CD4-positive, alpha-beta T cell treated with Interleukin-10 for 1 hour (primary cell): Measurements from ENCODE around the gene LMAN2L.
A peak's percentile ranks its signal among the peaks of the same experiment; 100 is the strongest.
"Not testable (repeated sequence)": the region's sequence is repeated elsewhere in the genome, so short reads cannot be mapped to it uniquely, and the experiment has no call there.

Experiments
- DNase-seq: peaks from one replicate; pipeline ENCODE4 v3.0.0-alpha.2; 2020

Gene LMAN2L

DNA sequence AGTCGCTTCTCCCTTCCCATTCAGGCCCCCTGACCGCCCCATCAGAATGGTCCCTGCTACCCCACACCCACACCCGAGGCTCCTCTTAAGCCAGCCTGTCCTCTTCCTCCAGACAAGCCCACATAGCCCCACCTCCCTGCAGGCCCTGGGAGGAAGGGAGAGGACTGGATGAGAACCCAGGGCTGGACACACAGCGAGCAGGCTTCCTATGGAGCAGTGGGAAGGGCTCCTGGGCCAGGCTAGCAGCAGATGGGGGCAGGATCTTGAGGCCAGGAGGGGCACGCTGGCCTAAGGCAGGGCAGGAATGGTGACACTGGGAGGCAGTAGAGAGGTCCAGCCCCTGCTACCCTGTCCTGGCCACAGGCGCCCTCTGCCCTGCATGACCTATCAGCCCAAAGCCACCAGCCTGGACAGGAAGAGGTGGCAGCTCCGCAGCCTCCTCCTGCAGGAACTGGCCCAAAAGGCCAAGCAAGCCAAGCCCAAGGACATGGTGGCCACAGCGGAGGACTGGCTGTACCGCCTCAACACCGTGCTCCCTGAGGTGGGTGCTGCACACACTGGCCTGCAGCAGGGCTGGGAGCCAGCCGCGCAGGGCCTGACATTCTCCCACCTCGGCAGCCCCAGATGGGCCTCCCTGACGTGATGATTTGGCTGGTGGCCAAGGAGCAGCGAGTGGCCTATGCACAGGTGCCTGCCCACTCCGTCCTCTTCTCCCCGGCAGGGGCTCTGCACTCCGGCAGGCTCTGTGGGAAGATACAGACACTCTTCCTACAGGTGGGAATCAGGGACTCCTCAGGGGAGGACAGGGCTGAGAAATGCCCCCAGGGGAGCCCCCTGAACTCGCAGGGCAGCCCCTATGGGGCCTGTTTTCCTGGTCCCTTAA, 54.0 kb downstream of the LMAN2L start:
- no peak for DNase-seq

DNA sequence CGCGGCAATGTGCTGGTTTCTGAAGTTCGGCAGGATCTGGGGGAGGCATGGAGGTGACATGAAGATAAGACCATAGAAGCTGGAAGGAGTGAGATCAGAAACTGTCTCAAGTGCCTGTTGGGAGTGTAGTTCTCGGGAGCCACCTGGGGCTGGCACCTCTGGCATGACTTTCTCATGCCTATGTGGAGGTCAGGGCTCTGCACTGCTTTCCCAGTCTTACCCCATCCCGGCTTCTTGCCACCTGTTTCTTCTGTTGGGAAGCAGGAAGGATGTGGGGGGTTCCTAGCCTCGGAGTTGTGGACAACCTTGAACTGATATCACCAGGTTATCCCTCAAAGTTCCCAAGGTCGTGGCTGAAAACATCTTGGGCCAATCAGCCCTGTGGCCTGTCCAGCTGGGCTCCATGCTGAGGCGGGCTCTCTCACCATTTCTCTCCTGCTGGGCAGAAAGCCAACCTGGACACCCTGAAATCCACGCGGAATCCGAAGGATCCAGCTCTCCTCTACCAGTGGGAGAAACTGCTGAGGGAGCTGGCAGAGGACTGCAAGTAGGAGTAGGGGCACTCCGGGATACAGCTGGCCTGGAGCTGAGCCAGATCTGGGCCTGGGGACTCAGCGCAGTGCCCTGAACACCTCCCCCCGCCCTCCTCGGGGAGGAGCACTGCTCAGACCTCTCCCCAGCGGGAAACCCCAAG, 54.8 kb downstream of the LMAN2L start:
- DNase-seq: no peak

DNA sequence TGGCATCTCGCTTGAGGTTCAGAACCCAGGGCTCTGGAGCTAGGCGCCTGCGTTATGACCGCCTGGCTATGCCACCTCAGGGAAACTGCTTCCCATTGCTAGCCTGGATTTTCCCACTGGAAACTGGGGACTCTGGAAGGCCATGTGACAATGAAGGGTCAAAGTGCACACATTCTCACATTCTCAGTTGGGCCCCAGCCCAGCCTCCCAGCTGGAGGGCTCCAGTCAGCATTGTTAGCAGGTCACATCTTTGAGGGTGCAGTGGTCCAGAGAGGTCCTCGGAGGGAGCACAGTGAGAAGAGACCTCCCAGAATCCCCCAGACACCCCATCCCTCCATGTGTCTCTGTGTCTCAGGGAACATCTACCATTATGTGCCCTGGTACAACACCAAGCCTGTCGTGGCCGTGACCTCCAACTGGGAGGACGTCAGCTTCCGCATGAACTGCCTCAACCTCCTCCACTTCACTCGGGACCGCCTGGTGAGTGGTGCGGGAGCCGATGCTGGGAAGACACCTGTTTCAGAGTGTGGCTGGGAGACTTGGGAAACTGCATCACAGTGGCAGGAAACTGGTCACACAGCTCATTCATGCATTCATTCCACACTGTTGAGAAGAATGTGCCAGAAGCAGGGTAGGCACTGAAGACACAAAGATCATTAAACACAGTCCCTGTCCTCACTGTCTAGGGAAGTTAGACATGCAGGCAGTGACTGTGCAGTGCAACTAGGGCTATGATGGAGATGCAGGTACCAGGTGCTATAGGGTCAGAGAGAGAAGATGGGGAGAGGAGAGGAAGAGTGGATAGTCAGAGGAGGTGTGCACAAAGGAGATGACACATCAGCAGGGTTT, 55.7 kb downstream of the LMAN2L start:
- no peak for DNase-seq

DNA sequence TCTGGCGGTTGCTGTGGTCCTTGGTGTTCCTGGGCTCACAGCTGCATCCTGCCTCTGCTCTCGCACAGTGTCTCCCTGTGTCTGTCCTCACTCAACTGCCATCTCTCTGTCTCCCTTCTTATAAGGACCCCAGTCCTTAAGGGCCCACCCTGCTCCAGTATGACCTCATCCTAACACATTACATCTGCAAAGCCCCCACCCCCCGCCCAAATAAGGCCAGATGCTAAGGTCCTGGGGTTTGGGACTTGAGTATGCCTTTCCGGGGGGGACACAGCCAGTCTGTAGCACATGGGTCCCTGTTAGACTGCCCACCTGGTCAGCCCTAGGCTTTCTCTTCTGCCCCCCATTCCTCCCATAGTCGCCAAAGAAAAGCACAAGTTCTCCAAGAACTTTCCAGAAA, 56.6 kb downstream of the LMAN2L start:
- no peak for DNase-seq

DNA sequence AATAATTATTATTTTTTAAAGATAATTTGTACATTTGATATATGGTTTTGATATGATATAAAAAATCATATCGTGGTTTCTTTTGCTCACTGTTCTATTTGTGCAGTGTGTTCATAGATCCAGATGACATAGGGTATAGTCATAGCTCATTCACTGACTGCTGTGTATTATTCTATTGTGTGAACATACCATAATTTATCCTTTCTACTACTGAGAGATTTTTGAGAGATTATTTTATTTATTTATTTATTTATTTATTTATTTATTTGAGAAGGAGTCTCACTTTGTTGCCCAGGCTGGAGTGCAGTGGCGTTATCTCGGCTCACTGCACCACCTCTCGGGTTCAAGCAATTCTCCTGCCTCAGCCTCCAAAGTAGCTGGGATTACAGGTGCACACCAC, 58.3 kb downstream of the LMAN2L start:
- no peak for DNase-seq

DNA sequence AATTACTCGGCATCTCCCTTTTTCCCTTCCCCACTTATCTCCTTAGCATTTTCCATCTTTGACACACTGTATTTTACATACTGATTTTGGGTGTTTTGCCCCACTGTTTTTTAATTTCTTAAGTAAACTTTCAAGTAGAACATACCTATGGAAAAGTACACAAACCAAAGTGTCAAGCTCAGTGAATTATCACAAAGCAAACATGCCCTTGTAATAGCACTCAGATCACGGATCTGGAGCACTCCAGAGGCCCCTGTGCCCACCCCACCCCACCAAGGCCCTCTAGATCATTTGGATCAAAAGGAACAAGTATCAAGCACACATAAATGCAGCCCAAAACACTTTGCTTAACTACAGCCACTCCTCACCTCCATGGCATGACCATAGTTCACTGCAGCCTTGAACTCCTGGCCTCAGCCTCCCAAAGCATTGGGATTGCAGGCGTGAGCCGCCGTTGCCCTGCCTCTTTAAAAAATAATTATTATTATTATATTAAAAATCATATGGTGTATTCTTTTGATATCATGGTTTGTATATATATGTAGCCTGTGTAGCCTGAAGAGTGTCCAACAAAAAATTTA, 59.2 kb downstream of the LMAN2L start:
- DNase-seq: no peak

DNA sequence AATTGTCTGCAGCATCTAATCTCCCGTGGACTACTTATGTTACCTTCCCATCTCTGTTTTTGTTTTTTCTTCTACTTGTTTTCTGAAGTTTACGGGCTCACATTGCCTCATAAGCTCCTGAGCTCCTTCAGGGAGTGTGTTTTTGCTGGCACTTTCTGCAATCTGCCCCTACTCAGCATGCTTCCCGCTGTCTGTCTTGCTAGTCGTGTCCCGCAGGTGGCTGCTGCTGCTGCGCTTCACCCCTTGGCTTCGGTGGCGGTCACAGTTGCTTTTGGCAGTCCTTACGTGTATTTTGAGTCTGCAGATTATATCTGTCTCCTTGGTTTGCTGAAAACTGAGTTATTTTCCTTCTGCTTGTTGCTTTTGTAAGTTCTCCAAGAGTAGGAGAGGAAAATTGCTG, 60.0 kb downstream of the LMAN2L start:
- no peak for DNase-seq

DNA sequence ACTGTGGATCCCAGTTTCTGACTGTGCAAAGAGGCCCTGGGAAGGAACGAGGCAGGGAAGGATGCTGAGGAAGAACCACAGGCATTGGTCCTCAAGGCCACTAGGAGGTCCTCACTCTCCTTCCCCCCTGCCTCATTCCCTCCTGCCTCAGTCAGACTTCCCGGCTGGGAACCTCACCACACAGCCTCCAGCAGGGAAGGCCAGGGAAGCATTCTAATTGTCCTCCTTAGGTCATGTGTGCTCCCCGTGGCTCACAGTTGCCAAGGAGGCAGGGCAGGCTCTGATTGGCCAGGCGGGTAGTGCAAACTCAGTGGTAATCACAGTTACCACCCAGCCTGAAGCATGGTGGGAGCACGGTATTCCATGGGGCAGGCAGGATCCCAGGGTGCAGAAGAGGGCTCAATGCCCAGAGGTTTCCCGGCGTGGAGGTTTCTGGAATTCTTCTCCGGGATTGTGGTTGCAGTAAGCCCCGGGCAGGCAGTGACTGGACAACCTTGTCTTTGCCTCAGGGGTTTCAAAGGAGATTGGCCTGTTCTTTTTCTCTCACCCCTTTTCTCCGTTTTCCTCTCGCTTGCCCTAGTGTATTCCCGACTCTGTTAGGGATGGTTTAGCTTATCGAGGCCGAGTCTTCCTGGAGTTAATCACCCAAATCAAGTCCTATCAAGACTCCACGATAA, 70.2 kb downstream of the LMAN2L start:
- no peak for DNase-seq

DNA sequence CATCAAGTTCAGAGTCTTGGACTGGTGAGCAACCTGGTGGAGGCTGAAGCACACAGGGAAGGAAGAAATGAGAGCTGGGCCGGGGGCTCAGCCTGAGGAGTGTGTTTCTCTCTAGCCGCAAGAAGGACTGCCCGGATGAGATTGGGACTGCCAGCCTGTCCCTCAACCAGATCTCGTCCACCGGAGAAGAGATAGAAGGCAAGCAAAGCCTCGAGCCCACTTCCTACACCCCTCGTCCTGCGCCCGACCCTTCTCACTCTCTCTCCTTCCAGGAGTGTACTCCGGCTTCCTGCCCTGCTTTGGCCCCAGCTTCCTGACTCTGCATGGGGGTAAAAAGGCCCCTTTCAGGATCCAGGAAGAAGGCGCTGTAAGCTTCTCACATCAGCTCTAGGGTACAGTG, 71.1 kb downstream of the LMAN2L start:
- DNase-seq: no peak

DNA sequence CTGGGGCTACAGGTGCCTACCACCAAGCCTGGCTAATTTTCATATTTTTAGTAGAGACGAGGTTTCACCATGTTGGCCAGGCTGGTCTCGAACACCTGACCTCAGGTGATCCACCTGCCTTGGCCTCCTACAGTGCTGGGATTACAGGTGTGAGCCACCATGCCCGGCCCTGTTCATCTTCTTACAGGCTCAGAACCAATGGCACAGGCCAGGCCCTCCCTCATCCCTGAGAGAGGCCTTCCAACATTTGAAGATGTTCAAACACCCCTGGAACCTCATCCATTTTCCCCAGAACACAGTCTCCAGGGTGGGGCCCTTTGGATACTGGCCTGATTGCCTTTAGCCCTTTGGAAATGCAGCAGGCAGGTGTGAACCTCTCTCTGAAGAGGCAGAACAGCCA, 74.1 kb downstream of the LMAN2L start:
- not testable (repeated sequence) for DNase-seq

DNA sequence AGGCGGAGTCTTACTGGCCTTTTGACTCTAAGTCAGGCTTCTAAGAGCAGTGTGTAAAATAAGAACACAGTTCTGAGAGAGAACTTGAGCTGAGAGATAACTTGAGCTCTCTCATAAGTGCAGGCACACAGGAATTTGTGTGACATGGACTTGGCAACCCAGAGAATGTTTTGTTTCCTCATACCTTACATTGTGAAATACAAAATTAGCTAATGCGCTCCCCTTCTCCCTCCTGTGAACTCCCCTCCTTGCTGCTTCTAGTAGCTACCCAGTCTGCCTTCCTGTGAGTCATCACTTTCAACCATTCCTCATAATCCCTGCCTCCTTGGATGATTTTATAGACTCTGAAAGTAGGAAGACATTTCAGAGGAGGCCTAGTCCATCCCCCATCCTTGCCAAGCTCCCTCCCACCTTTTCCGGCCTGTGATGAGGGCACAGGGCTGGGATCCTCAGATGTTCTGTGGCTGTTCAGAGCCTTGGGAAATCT, 74.7 kb downstream of the LMAN2L start:
- peak; percentile 3 for DNase-seq

DNA sequence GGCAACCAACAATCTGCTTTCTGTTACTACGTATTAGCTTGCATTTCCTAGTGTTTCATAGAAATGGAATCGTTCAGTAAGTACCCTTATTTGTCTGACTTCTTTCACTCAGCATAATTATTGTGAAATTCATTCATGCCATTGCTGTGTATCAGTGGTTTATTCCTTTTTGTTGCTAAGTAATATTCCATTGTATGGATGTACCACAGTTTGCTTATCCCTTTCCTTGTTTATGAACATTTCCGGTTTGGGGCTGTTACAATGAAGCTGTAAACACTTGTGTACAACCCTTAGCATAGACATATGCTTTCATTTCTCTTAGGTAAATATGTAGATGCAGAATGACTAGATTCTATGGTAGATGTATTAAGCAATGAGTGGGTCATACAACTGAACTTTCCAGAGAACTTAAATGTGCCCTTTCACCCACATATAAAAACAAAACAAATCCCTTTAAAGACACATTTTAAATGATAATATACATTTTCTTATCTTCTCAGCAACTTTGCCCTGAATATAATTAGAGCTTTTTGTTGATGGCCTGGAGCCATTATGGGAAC, 75.4 kb downstream of the LMAN2L start:
- DNase-seq: no peak

DNA sequence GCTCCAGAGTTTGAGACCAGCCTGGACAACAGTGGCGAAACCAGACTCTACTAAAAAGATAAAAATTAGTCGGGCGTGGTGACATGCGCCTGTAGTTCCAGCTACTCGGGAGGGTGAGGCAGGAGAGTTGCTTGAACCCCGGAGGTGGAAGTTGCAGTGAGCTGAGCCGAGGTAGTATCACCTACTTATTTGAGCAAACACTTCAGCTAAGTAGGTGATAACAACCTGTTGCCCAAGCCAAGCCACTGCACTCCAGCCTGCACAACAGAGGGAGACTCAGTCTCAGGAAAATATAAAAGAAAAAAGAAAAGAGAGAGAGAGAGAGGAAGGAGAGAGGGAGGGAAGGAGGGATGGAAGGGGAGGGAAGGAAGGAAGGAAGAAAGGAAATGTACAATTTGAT, 76.0 kb downstream of the LMAN2L start:
- DNase-seq: no peak

DNA sequence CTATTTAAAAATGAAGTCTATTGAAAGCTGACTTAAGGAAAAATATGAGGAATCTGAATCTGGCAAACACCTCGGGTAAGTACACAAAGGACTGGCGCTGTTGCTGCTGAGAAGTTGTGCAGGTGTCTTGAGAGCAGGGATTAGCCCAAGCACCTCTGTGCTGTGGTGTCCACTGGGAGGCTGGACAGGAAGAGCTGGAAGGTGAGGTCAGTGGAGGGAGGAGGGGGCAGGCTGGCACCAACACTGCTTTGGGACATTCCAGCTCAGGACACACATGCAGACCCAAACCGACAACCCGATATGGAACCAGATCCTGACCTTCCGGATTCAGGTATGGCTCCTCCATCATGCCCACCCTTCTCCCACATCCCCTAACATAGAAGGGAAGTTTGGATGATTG, 76.7 kb downstream of the LMAN2L start:
- DNase-seq: no peak

DNA sequence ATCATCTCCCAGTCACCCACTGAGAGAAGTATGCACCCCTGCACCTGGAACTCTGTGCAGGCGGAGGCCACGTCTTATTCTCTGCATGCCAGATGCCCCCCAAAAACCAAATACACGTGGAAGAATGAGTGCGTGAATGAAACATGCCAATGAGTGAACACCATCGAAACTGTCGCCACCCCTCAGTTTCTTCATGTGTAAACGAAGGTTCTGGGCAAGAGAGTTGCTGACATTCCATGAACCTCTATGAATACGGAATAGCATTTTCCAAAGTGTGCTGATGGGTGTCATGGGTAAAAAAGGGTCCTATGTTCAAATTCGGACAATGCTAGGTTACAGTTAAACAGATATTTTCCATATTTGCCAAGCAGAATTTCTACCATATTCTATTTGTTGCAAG, 77.5 kb downstream of the LMAN2L start:
- no peak for DNase-seq

DNA sequence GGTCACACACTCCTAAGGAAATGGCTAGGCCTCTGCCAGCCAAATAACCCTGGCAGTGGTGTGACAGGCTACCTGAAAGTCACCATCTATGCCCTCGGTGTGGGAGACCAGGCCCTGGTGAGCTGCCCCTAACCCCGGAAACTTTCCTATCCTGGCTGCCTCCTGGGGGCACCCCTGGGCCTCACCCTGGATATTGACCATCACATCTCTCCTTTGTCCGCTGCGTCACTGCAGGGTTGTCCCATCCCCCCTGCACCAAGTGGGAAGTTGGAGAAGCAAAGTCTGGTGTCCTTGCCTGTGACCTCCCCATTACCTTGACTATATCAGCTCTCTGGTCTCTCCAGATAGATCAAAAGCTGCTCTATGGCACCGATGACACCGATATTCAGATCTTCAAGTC, 78.5 kb downstream of the LMAN2L start:
- DNase-seq: no peak

DNA sequence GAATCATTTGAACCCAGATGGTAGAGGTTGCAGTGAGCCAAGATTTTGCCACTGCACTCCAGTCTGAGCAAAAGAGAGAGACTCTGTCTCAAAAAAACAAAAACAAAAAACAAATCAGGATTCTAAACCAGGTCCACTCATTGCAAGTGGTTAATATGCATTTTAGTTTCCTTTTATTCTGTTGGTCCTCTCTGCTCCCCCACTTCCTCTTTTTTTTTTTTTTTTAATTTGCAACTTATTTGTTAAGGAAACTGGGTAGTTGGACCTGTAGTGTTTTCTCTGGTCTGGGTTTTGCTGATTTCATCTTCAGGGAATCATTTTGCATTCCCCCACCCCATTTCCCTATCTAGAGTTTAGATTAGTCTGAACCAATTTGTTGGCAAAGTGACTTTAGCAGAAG, 83.3 kb downstream of the LMAN2L start:
- DNase-seq: no peak
